Fibroblast of the conjunctiva (primary cell): Measurements from ENCODE around the gene TLR4.
A peak's percentile ranks its signal among the peaks of the same experiment; 100 is the strongest.

Experiments used
- DNase-seq: peaks from one replicate; pipeline ENCODE4 v3.0.0-alpha.2; 2010; ENCODE audit warnings: low read depth

Gene TLR4

DNA sequence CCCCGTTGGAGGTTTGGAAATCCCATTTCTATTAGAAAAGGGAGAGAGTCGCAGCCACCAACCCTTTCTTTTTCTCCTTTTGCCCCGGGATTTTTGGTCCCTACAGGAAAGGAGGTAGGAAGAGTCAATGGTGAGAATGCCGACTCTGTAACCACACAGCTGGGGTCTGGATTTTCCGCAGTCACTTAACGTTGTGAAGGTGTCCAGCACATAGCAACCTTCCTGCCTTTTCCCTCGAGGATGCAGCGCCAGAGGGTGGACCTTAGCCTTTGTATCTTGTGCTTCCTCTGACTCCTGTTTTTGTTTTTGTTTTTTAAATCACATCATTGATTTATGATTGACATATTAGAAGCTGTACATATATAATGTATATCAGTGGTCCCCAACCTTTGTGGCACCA, 41.4 kb downstream of the TLR4 start:
- DNase-seq, result no peak

DNA sequence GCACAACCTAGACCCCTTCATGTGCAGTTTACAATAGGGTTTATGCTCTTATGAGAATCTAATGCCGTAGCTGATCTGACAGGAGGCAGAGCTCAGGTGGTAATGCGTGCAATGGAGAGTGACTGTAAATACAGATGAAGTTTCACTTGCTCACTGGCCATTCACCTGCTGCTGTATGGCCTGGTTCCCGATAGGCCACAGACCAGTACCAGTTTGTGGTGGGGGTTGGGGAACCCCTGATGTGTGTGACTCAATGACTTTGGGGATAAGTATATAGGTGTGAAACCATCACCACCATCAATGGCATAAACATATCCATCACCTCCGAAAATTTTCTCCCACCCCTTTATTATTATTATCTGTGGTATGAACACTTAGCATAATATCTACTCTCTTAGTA, 42.1 kb downstream of the TLR4 start:
- DNase-seq, result no peak

DNA sequence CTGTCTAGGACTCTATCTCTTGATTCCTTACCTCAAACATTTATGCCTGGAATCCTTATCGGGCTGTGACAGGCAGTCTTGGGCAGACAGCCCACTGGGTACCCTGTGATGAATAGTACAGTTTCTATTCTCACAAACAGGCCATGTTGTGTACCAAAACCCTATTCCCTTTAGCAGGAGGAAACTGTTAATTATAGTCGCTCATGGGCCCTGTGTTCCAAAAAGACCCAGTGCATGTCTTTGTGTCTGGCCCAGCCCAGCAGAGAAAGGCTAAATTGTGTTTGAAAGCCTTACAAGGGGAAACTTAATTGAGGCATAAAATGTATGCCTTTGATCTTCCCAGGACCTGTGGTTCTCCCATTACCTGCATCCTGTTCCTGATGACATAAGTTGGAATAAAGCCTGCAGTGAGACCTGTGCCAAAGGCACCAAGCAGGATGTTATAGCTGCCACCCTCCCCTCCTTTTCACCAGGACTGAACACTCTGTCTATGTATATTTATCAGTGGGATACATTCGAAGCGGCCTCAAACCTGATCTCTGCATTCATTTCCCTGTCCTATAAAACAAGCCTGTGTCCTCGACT, 43.3 kb downstream of the TLR4 start:
- no peak for DNase-seq

GRCh38 chr9:117750401-117750800, 46.2 kb downstream of the TLR4 start:
- no peak for DNase-seq

GRCh38 chr9:117752894-117753293, 48.7 kb downstream of the TLR4 start:
- DNase-seq, result no peak

GRCh38 chr9:117757561-117758190, 53.5 kb downstream of the TLR4 start:
- no peak for DNase-seq

GRCh38 chr9:117763314-117763713, 59.1 kb downstream of the TLR4 start:
- DNase-seq, result no peak

DNA sequence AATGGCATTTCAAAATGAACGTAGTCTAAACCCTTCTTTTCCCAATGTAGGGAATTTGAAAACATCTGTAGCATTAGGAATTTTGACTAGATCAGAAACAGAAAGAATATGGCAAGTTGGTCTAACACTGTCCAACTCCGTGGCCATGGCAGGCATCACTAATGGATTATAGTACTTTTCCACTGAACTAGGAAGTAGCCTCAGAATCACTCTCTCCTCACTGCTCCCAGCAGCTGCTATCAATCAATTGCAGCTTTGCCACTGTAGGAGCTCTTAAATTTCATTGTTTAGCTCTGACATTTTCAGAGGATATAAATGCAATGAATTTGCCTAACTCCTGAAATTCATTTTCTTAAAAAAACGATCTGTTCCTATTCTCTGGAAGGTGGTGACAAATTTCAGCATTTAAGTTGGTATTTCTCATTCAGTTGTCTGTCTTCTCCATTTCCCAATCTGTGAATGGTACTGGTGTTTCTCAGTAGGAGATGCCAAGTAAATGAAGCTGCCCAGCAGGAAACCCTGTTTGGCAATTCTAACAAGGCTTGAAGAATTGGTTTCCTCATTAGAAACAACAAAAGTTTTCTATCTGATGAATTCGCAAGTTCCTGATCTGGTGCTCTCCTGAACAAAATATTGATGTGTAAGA, 64.7 kb downstream of the TLR4 start:
- DNase-seq, result no peak

- DNase-seq, result no peak
Observed at GRCh38 chr9:117771136-117771535, 66.9 kb downstream of the TLR4 start.

- DNase-seq, result peak; percentile 21
Observed at GRCh38 chr9:117772960-117773359, 68.8 kb downstream of the TLR4 start.
